Measurements from ENCODE around the gene HIRA. TPM values are rescaled to one million over a fixed set of nuclear protein-coding genes. Genes with fewer than 3 reads are reported as not detected.

The HIRA gene
- total and polyA plus RNA-seq, 4 donors: 18.6 to 50.5 (median 33.8) TPM

DNA sequence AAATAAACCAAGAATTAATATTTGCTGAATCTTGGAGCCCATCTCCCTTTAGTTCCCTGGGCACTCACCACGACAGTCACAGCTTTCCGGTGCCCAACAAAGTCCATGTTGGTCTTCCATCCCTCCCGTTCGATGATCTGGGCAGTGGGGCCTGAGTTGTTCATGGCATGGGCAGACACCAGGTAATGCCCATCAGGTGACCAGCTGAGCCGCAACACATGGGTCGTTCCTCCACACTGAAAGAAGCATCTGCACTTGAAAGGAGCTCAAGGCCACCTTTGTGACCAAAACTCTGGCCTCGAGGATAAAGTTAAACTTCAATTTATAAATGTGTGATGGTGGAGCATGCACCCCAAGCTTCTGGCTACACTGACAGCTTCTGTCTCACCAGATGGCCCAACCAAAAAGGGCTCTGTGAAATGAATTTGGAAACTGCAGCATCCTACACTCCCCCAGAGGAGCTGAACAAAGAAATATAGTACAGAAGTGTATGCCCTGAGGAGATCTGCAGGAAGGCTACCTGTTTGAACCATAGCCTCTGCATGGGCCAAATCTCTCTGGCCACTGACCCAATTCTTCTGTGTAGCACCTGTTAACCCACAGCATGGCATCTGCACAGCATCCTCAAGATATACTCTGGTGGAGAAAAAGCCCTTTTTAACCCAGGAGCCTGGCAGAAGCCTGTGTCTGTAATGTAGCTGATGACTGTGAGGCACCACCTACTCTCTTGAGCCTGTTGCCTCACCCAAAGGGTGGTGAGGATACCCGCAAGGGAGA is 37.1 kb downstream of the HIRA start:
- DNase-seq (ENCODE audit: low read depth in 4 of 6, low spot score in 6 of 6): no peak
- Histone ChIP-seq H3K9me3 (ENCODE audit: control insufficient read depth, insufficient read depth, low read length) (no peaks in the 10 kb centered on the region), H3K36me3 (ENCODE audit: control insufficient read depth, insufficient read depth, low read length) (peaks cover 82% of the 10 kb centered on the region), H3K27ac (ENCODE audit: low read depth, low read length) (no peak overlapping the region), H3K27me3 (ENCODE audit: control insufficient read depth, insufficient read depth, low read length) (no peaks in the 10 kb centered on the region), H3K4me1 (ENCODE audit: control insufficient read depth, insufficient read depth, low read length) (no peaks in the 10 kb centered on the region), H3K4me3 (ENCODE audit: low read depth, low read length) (no peak overlapping the region)
- WGBS (ENCODE audit: insufficient coverage): 98% methylated on average over 7 of the region's 8 CpGs

DNA sequence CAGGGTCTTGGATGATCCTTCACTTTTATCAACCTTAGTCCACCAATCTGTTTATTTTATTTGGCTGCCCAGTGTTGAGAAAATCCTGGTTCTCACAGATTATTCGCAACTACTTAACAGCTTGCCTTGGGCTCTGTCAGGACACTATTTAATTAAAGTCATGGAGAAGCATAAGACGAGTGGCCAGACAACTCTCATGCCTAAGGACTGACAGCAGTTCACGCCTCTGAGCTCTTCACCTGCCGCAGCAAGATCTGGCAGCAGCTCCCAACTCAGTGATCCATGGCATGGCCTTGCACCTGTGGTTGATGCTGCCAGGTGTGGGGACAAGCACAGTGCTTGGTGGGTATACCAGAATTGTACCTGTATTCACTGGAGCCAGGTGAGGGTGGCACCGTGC is 37.8 kb downstream of the HIRA start:
- Histone ChIP-seq H3K27ac (ENCODE audit: low read depth, low read length) (no peak overlapping the region), H3K9me3 (ENCODE audit: control insufficient read depth, insufficient read depth, low read length) (no peaks in the 10 kb centered on the region), H3K27me3 (ENCODE audit: control insufficient read depth, insufficient read depth, low read length) (no peaks in the 10 kb centered on the region), H3K36me3 (ENCODE audit: control insufficient read depth, insufficient read depth, low read length) (peaks cover 83% of the 10 kb centered on the region), H3K4me1 (ENCODE audit: control insufficient read depth, insufficient read depth, low read length) (no peaks in the 10 kb centered on the region), H3K4me3 (ENCODE audit: low read depth, low read length) (no peak overlapping the region)
- no peak for DNase-seq (ENCODE audit: low read depth in 4 of 6, low spot score in 6 of 6)
- WGBS (ENCODE audit: insufficient coverage): 92% methylated on average over 5 of the region's 5 CpGs

GRCh38 chr22:19387575-19387974 is 44.0 kb downstream of the HIRA start:
- Histone ChIP-seq H3K9me3 (ENCODE audit: control insufficient read depth, insufficient read depth, low read length) (no peaks in the 10 kb centered on the region), H3K36me3 (ENCODE audit: control insufficient read depth, insufficient read depth, low read length) (peaks cover 79% of the 10 kb centered on the region), H3K27ac (ENCODE audit: low read depth, low read length) (no peak overlapping the region), H3K4me1 (ENCODE audit: control insufficient read depth, insufficient read depth, low read length) (no peaks in the 10 kb centered on the region), H3K4me3 (ENCODE audit: low read depth, low read length) (no peak overlapping the region), H3K27me3 (ENCODE audit: control insufficient read depth, insufficient read depth, low read length) (no peaks in the 10 kb centered on the region)
- 97% methylated on average over 6 of the region's 7 CpGs for WGBS (ENCODE audit: insufficient coverage)
- DNase-seq (ENCODE audit: low read depth in 4 of 6, low spot score in 6 of 6): no peak

DNA sequence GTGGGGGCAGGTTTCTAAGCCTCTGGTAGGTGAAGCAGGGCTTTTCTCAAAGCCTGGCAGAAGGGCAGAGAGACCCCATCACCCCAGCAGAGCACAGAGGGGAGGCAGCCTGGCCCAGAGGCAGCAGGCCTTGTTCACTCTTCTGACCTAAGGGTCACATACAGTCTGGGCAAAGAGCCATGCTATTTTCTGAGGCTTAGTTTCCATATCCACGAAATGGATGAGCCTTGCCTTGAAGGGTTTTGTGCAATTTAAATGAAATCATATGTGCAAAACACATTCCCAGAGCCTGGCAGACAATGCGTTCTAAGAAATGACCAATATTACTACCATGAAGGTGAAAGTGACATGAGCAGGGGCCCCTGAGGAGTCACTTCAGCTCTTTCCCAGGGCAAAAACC is 44.5 kb downstream of the HIRA start:
- no peak overlapping the region for H3K4me3 ChIP-seq (ENCODE audit: low read depth, low read length)
- H3K36me3 ChIP-seq (ENCODE audit: control insufficient read depth, insufficient read depth, low read length): peaks cover 74% of the 10 kb centered on the region
- no peak overlapping the region for H3K27ac ChIP-seq (ENCODE audit: low read depth, low read length)
- no peak for DNase-seq (ENCODE audit: low read depth in 4 of 6, low spot score in 6 of 6)
- no peaks in the 10 kb centered on the region for H3K4me1 ChIP-seq (ENCODE audit: control insufficient read depth, insufficient read depth, low read length)
- H3K9me3 ChIP-seq (ENCODE audit: control insufficient read depth, insufficient read depth, low read length): no peaks in the 10 kb centered on the region
- no peaks in the 10 kb centered on the region for H3K27me3 ChIP-seq (ENCODE audit: control insufficient read depth, insufficient read depth, low read length)
- WGBS (ENCODE audit: insufficient coverage): no CpG with 5 or more reads among the region's 2 CpGs

DNA sequence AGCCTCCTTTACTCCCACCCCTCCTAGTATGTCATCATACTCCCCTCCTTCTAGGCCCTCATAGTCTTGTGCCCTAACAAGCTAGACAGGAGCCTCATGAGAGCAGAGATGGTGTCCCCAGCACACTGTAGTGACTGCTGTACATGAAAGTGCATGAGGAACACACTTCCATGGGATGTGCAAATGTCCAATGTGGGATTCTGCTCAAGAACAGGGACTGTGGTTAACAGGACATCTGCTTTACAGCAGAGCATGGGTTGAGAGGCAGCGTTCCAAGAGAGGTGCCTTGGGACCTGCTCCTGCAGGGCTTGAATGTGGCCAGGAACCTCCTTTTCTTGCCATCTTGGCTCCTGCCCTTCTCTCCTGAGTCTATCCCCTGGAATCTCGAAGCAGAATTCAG is 45.3 kb downstream of the HIRA start:
- H3K9me3 ChIP-seq (ENCODE audit: control insufficient read depth, insufficient read depth, low read length): no peaks in the 10 kb centered on the region
- H3K4me1 ChIP-seq (ENCODE audit: control insufficient read depth, insufficient read depth, low read length): no peaks in the 10 kb centered on the region
- WGBS (ENCODE audit: insufficient coverage): 100% methylated on average over 2 of the region's 2 CpGs
- H3K4me3 ChIP-seq (ENCODE audit: low read depth, low read length): no peak overlapping the region
- DNase-seq (ENCODE audit: low read depth in 4 of 6, low spot score in 6 of 6): no peak
- H3K36me3 ChIP-seq (ENCODE audit: control insufficient read depth, insufficient read depth, low read length): peaks cover 66% of the 10 kb centered on the region
- no peak overlapping the region for H3K27ac ChIP-seq (ENCODE audit: low read depth, low read length)
- H3K27me3 ChIP-seq (ENCODE audit: control insufficient read depth, insufficient read depth, low read length): no peaks in the 10 kb centered on the region

GRCh38 chr22:19385221-19385906 is 46.2 kb downstream of the HIRA start:
- no peaks in the 10 kb centered on the region for H3K27me3 ChIP-seq (ENCODE audit: control insufficient read depth, insufficient read depth, low read length)
- peaks cover 64% of the 10 kb centered on the region for H3K36me3 ChIP-seq (ENCODE audit: control insufficient read depth, insufficient read depth, low read length)
- H3K4me1 ChIP-seq (ENCODE audit: control insufficient read depth, insufficient read depth, low read length): no peaks in the 10 kb centered on the region
- no peak overlapping the region for H3K27ac ChIP-seq (ENCODE audit: low read depth, low read length)
- H3K4me3 ChIP-seq (ENCODE audit: low read depth, low read length): no peak overlapping the region
- no peaks in the 10 kb centered on the region for H3K9me3 ChIP-seq (ENCODE audit: control insufficient read depth, insufficient read depth, low read length)
- DNase-seq (ENCODE audit: low read depth in 4 of 6, low spot score in 6 of 6): no peak
- 93% methylated on average over 12 of the region's 14 CpGs for WGBS (ENCODE audit: insufficient coverage)

DNA sequence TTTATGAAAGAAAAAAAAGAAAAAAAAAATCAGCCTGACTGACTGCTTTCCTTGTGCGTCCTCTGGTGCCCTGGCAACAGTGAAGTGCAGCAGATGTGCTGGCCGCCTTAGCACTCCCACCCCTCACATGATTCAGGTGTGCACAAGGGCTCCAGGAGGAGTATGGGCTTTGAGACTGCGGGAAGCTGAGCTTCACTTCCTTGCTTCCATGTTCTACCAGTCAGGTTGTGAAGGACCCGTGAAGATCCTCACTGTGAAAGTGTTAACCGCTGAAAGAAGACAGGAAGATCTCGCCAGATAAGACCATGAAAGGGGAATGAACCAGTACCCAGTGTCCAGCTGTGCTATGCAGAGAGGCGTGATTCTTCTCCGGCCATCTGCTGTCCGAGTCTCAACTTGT is 48.2 kb downstream of the HIRA start:
- Histone ChIP-seq H3K27me3 (ENCODE audit: control insufficient read depth, insufficient read depth, low read length) (no peaks in the 10 kb centered on the region), H3K4me1 (ENCODE audit: control insufficient read depth, insufficient read depth, low read length) (no peaks in the 10 kb centered on the region), H3K4me3 (ENCODE audit: low read depth, low read length) (no peak overlapping the region), H3K9me3 (ENCODE audit: control insufficient read depth, insufficient read depth, low read length) (no peaks in the 10 kb centered on the region), H3K27ac (ENCODE audit: low read depth, low read length) (no peak overlapping the region), H3K36me3 (ENCODE audit: control insufficient read depth, insufficient read depth, low read length) (peaks cover 54% of the 10 kb centered on the region)
- DNase-seq (ENCODE audit: low read depth in 4 of 6, low spot score in 6 of 6): no peak
- 92% methylated on average over 9 of the region's 9 CpGs for WGBS (ENCODE audit: insufficient coverage)

GRCh38 chr22:19382240-19382639 is 49.3 kb downstream of the HIRA start:
- H3K36me3 ChIP-seq (ENCODE audit: control insufficient read depth, insufficient read depth, low read length): peaks cover 51% of the 10 kb centered on the region
- no peaks in the 10 kb centered on the region for H3K4me1 ChIP-seq (ENCODE audit: control insufficient read depth, insufficient read depth, low read length)
- WGBS (ENCODE audit: insufficient coverage): 98% methylated on average over 4 of the region's 5 CpGs
- DNase-seq (ENCODE audit: low read depth in 4 of 6, low spot score in 6 of 6): no peak
- no peaks in the 10 kb centered on the region for H3K9me3 ChIP-seq (ENCODE audit: control insufficient read depth, insufficient read depth, low read length)
- H3K4me3 ChIP-seq (ENCODE audit: low read depth, low read length): no peak overlapping the region
- H3K27ac ChIP-seq (ENCODE audit: low read depth, low read length): no peak overlapping the region
- H3K27me3 ChIP-seq (ENCODE audit: control insufficient read depth, insufficient read depth, low read length): no peaks in the 10 kb centered on the region

DNA sequence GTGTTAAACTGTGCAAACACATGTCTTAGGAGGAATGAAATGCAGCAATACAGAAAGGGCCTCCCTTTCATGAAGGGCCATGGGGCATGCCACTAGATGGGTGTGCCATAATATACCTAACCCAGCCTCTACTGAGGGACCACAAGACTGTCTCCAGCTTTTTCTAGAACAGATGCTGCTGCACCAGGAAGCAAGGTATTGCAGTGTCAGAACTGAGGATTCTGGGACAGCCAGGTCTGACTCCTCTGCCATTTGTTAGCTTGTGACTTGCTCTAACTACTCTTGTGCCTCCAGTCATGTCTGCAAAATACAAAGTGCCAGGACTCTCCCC is 53.2 kb downstream of the HIRA start:
- Histone ChIP-seq H3K9me3 (ENCODE audit: control insufficient read depth, insufficient read depth, low read length) (no peaks in the 10 kb centered on the region), H3K36me3 (ENCODE audit: control insufficient read depth, insufficient read depth, low read length) (peaks cover 50% of the 10 kb centered on the region), H3K27me3 (ENCODE audit: control insufficient read depth, insufficient read depth, low read length) (no peaks in the 10 kb centered on the region), H3K4me3 (ENCODE audit: low read depth, low read length) (no peak overlapping the region), H3K27ac (ENCODE audit: low read depth, low read length) (no peak overlapping the region), H3K4me1 (ENCODE audit: control insufficient read depth, insufficient read depth, low read length) (no peaks in the 10 kb centered on the region)
- DNase-seq (ENCODE audit: low read depth in 4 of 6, low spot score in 6 of 6): no peak

Measured in spinal cord (tissue), 10 donors.